SH-SY5Y (cell line): ENCODE results near the gene SLC25A26.

ENCODE experiments used
- GATA2 ChIP-seq: IDR thresholded peaks from 2 replicates; pipeline ENCODE4 v1.6.1; 2011; ENCODE audit warnings: mild to moderate bottlenecking, low read depth, low read length
- GATA3 ChIP-seq: IDR thresholded peaks from 2 replicates; pipeline ENCODE4 v1.6.1; 2011; ENCODE audit warnings: low read depth, mild to moderate bottlenecking, low read length, moderate library complexity

DNA sequence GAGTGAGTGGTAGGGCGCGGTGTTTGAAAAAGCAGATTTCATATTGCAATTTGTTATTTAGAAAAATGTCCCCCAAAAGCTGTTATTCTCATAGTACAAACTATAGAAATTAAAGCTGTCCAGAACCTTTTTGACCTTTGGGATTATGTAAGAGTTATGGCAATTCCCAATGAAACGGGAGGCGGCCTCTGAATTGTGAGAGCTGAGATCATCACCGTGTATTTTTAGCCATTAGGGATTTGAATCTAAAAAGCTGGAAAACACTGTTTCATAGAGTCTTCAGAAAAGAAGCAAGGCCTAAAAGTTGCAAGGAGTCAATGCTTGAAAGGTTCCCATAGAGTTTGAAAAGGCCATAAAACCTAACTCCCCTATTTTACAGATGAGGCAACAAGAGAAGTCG lies 38.6 kb upstream of the SLC25A26 start:
- TF ChIP-seq GATA2: no peak
- TF ChIP-seq GATA3: no peak
